ENCODE measurements around the gene AKAP12.
"Not testable (repeated sequence)": the region's sequence is repeated elsewhere in the genome, so short reads cannot be mapped to it uniquely, and the experiment has no call there.

The AKAP12 gene

DNA sequence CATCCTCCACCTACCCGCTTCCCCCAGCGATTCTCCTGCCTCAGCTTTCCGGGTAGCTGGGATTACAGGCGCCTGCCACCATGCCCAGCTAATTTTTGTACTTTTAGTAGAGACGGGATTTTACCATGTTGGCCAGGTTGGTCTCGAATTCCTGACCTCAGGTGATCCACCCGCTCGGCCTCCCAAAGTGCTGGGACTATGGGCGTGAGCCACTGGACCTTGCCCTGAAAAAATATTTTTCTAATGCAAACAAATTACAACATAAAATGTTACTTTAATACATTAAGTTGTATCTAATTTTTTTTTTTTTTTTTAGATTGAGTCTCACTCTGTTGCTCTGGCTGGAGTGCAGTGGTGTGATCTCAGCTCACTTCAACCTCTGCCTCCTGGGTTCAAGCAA is 142.9 kb downstream of the AKAP12 start:
- not testable (repeated sequence) for DNase-seq (ENCODE audit: low spot score in 2 of 2); ATAC-seq; H3K27ac Mint-ChIP-seq; H3K9me3 Mint-ChIP-seq; H3K4me3 Mint-ChIP-seq
- Mint-ChIP-seq H3K36me3 (peaks cover 18% of the 10 kb centered on the region), H3K4me1 (peaks cover 51% of the 10 kb centered on the region)

DNA sequence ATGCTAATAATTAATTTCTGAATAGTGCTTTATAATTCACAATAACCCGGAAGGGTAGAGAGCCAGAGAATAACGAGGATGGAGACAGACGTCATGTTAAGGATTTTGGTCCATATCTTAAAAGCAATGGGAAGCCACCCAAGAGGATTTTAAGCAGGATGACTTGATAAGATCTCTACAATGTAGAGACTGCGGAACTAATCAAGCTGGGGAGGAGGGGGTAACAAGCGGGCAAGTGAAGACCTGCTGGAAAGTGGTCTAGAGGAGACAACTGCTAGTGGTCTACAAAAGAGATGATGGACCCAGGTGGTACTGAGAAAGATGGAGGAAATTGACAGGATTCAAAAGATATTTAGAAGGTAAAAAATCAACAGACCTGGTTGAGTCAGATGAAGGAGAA is 144.4 kb downstream of the AKAP12 start:
- Mint-ChIP-seq H3K4me3 (no peak overlapping the region), H3K4me1 (peaks cover 43% of the 10 kb centered on the region), H3K27ac (peak overlapping the region; percentile 7), H3K9me3 (no peaks in the 10 kb centered on the region), H3K36me3 (peaks cover 21% of the 10 kb centered on the region)
- DNase-seq (ENCODE audit: low spot score in 2 of 2) (no peak), ATAC-seq (no peak)

- Mint-ChIP-seq H3K4me3 (peak overlapping the region; percentile 32), H3K36me3 (peaks cover 28% of the 10 kb centered on the region), H3K27ac (peak overlapping the region; percentile 70), H3K9me3 (no peaks in the 10 kb centered on the region), H3K4me1 (peaks cover 40% of the 10 kb centered on the region)
- ATAC-seq (no peak), DNase-seq (ENCODE audit: low spot score in 2 of 2) (no peak)
These were observed 145.4 kb downstream of the AKAP12 start for GRCh38 chr6:151385177-151385576.

- Mint-ChIP-seq H3K4me3 (no peak overlapping the region), H3K36me3 (peaks cover 30% of the 10 kb centered on the region), H3K4me1 (peaks cover 30% of the 10 kb centered on the region), H3K27ac (no peak overlapping the region), H3K9me3 (no peaks in the 10 kb centered on the region)
- ATAC-seq: no peak
- DNase-seq (ENCODE audit: low spot score in 2 of 2): no peak
These were observed 147.6 kb downstream of the AKAP12 start for GRCh38 chr6:151387175-151387970.

- ATAC-seq: no peak
- Mint-ChIP-seq H3K27ac (peak overlapping the region; percentile 96), H3K4me3 (peak overlapping the region; percentile 93)
These were observed 148.5 kb downstream of the AKAP12 start for GRCh38 chr6:151388236-151388635.

GRCh38 chr6:151388997-151389617 is 149.3 kb downstream of the AKAP12 start:
- DNase-seq (ENCODE audit: low spot score in 2 of 2) (no peak), ATAC-seq (no peak)
- Mint-ChIP-seq H3K4me3 (peak overlapping the region; percentile 93), H3K4me1 (peaks cover 42% of the 10 kb centered on the region), H3K9me3 (no peaks in the 10 kb centered on the region), H3K36me3 (peaks cover 38% of the 10 kb centered on the region), H3K27ac (peak overlapping the region; percentile 96)

More at GRCh38 chr6:151388236-151388635, 148.5 kb downstream of the AKAP12 start:
- peaks cover 29% of the 10 kb centered on the region for H3K36me3 Mint-ChIP-seq
- H3K9me3 Mint-ChIP-seq: no peaks in the 10 kb centered on the region
- peaks cover 38% of the 10 kb centered on the region for H3K4me1 Mint-ChIP-seq
- no peak for DNase-seq (ENCODE audit: low spot score in 2 of 2)

DNA sequence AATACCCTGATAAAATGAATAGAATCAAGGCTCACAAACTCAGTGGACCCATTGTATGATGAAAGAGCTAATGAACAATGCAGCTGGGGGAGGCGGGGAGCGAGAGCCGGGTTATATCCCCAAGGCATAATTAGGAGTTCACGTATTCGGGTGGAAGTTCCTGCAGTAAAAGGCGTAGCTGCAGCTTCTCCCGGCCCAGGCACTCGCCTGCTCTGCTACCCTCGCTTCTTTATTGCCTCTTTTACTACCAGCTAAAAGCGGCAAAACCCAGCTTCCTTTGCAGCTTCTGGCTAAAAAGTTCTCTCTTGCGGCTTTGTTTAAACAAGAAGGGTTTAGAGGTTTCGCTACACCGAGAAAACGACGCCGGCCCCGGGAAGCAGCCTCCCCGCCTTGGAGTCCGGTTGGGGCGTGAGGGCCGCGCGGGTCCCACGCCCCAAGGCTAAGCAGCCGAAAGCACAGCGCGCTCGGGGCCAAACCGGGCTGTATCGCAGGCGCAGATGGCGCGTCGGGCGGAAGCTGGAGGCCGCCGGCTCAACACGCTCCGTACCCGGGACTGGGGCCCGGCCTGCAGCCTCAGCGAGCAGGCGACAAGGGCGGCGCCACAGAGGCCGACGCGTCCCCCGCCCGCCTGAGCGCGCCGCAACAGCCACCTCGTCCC is 150.0 kb downstream of the AKAP12 start:
- peak in 1 of 2 donors; percentile 89 for DNase-seq (ENCODE audit: low spot score in 2 of 2)

DNA sequence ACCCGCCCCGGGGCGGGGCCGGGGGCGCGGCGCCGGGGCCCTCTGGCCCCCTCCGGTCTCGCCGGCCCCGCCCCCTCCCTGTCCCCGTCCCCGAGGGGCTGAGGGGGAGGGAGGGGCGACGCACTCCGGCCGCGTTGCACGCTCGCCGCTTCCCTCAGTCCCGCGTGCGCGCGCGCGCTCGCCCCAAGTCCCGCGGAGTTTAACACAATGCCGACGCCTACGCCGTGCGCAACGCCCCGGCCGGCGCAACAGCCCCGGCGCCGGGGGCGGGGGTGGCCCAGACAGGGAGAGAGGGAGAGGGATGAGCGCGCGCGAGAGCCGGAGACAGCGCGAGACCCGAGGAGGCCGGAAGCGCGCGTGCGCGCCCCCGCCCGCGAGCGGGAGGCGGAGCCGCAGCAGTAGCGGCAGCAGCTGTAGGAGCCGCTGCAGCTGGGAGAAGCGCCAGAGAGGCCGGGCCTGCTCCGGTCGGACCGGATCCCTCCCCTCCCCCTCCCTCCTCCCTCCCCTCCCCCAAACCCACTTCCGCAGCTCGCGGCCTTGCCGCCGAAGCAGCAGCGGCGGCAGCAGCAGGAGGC is 150.6 kb downstream of the AKAP12 start:
- DNase-seq (ENCODE audit: low spot score in 2 of 2): peak; percentile 96 to 99
- ATAC-seq: peak; percentile 88
- Mint-ChIP-seq H3K9me3 (no peaks in the 10 kb centered on the region), H3K4me3 (peak overlapping the region; percentile 93), H3K36me3 (peaks cover 50% of the 10 kb centered on the region), H3K27ac (peak overlapping the region; percentile 96), H3K4me1 (peaks cover 39% of the 10 kb centered on the region)

More for the DNA sequence above, 150.0 kb downstream of the AKAP12 start:
- peak overlapping the region; percentile 96 for H3K27ac Mint-ChIP-seq
- peak; percentile 83 for ATAC-seq
- H3K4me1 Mint-ChIP-seq: peaks cover 39% of the 10 kb centered on the region
- H3K4me3 Mint-ChIP-seq: peak overlapping the region; percentile 93
- no peaks in the 10 kb centered on the region for H3K9me3 Mint-ChIP-seq
- H3K36me3 Mint-ChIP-seq: peaks cover 44% of the 10 kb centered on the region

DNA sequence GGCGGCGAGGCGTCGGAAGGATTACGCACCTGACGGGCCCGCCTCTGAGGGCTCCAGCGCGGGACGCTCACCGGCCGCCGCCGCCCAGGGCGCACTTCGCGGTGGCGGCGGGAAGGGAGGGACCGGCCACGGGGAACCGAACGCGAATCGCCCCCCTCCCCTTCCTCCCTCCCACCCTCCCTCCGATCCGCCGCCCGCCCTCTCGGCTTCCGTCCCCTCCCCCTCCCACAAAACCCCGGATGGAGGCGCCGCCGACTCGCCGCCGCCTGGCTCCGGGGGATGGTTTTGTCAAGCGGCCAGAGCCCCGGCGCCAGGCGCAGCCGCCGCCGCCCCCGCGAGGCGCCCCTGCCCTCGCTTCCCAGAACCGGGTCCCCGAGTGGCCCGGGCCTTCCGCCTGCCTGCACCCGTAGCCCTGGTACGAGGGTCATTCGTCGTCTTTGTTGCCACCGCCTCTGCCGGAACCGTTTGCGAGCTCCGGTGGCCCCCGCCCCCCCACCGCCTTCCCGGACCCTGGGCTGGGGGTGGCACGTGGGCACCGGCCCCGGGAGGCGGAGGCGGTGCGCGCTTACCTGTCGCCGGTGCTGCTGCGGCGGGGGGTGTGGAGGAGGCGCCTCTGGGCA is 151.2 kb downstream of the AKAP12 start:
- Mint-ChIP-seq H3K4me1 (peaks cover 40% of the 10 kb centered on the region), H3K36me3 (peaks cover 53% of the 10 kb centered on the region), H3K27ac (peak overlapping the region; percentile 96), H3K4me3 (peak overlapping the region; percentile 93), H3K9me3 (no peaks in the 10 kb centered on the region)
- ATAC-seq (peak; percentile 6), DNase-seq (ENCODE audit: low spot score in 2 of 2) (peak; percentile 69 to 90)

DNA sequence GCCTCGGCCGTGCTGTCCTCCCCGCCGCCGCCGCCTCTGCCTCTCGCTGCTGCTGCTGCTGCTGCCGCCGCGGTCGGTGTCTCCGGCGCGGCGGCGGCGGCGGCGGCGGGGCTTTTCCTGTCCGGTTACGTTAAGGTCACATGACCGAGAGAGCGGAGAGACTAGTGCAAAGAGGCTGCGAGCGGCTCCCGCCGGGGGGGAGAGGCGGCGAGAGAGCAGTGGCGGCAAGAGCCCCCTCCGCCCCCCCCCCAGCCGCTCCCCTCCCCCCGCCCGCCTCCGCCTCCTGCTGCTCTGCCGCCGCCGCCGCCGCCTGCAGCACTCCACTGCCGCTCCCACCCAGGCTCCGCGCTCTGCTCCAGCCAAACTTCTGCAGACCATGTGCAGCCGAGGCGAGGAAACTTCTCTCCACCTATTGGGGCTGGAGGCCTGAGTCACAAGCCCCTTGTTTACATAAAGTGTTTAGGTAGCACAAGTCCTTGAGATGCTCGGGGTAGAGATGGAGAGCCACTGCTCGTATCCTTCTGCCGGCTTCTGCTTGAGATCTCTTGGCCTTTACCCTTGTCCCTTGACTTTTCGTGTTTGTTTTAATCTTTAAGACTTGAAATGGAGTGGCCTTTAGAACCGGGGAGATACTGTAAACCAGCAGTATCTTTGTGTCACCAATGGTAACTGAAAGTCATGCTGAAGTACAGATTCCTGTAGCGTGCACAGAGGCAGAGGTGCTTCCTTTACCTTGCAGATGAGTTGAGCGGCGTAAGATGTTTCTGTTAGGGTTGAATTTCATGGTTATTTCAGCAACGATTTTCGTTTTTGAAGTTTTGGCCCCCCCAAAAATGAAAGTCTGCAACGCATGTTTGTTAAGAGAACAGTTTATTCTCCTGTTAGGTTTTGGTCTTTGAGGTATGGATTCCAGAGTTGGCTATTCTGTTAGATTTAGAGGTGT is 152.0 kb downstream of the AKAP12 start, which contains the start of gene ZBTB2:
Gene ZBTB2, minus strand, starts transcription at position 89 of the 943 bp plus-strand sequence. CDS start 17,922 bp downstream, outside the sequence.
- ATAC-seq: peak; percentile 6
- DNase-seq (ENCODE audit: low spot score in 2 of 2): peak; percentile 38 to 80
- no peaks in the 10 kb centered on the region for H3K9me3 Mint-ChIP-seq
- peaks cover 61% of the 10 kb centered on the region for H3K36me3 Mint-ChIP-seq
- H3K4me3 Mint-ChIP-seq: peak within 1 kb of the TSS; percentile 93
- H3K4me1 Mint-ChIP-seq: peaks cover 46% of the 10 kb centered on the region
- H3K27ac Mint-ChIP-seq: peak within 1 kb of the TSS; percentile 96

DNA sequence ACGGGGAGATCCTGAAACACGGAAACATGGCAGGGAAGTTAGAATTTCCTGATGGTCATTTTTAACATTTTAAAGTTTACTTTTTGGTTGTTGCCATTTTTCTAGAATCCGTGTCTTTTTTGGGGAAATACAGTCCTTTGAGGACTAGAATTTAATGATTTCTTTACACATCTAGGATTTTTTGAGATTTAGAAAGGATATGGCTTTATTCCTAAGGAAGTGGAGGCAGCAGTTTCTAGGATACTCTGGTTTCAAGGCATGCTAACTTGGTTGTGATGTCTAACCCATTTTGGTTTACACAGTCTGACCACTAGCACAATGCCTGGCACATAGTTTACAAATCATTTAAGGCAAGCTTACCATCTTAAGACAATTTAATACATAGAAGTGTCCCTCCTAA is 152.7 kb downstream of the AKAP12 start:
- DNase-seq (ENCODE audit: low spot score in 2 of 2): no peak
- no peaks in the 10 kb centered on the region for H3K9me3 Mint-ChIP-seq
- H3K4me1 Mint-ChIP-seq: peaks cover 52% of the 10 kb centered on the region
- peaks cover 68% of the 10 kb centered on the region for H3K36me3 Mint-ChIP-seq
- no peak for ATAC-seq
- peak overlapping the region; percentile 93 for H3K4me3 Mint-ChIP-seq
- peak overlapping the region; percentile 96 for H3K27ac Mint-ChIP-seq

DNA sequence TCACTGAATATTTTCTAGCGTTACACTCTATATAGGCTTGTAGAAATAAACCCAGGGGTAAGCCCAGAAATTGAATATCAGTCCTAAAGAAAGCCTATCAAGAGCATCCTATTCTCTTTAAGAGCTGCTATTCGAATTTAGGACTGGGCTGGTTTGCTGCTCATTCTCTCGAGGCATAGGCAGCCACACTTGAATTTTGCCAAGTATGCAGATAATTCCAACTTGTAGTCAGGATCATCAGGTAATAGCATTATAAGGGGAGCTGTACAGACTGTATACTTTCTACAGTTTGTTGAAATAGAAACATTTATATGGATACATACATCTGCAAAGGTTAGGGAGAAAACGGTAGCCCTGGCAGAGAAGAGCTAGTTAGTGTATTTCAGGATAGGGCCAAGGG is 153.6 kb downstream of the AKAP12 start:
- Mint-ChIP-seq H3K27ac (peak overlapping the region; percentile 96), H3K4me1 (peaks cover 55% of the 10 kb centered on the region), H3K4me3 (peak overlapping the region; percentile 93), H3K36me3 (peaks cover 78% of the 10 kb centered on the region), H3K9me3 (no peaks in the 10 kb centered on the region)
- no peak for ATAC-seq
- DNase-seq (ENCODE audit: low spot score in 2 of 2): no peak

DNA sequence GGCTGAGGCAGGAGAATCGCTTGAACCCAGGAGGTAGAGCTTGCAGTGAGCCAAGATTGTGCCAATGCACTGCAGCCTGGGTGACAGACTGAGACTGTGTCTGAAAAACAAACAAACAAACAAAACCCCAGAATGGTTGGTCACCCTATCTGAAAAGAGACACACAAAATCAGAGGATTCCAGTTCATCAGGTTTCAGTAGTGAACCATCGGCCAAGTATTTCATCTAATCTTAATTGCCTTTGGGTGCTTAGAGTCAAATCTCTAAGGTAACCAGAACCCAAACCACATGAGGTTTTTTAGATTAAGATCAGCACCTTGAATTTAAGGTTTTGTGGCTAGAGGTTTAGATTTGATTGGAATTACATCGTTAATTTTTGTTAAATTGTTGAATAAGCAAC is 159.9 kb downstream of the AKAP12 start:
- Mint-ChIP-seq H3K9me3 (no peaks in the 10 kb centered on the region), H3K4me1 (peaks cover 41% of the 10 kb centered on the region), H3K4me3 (no peak overlapping the region), H3K36me3 (peaks cover 79% of the 10 kb centered on the region), H3K27ac (no peak overlapping the region)
- DNase-seq (ENCODE audit: low spot score in 2 of 2) (no peak), ATAC-seq (no peak)

GRCh38 chr6:151400473-151400872 is 160.7 kb downstream of the AKAP12 start:
- Mint-ChIP-seq H3K4me3 (no peak overlapping the region), H3K27ac (peak overlapping the region; percentile 48), H3K4me1 (peaks cover 33% of the 10 kb centered on the region), H3K36me3 (peaks cover 79% of the 10 kb centered on the region), H3K9me3 (no peaks in the 10 kb centered on the region)
- ATAC-seq: no peak
- no peak for DNase-seq (ENCODE audit: low spot score in 2 of 2)
